Liver (tissue), 9 donors: ENCODE measurements around the gene PPP1R10. TPM values are rescaled to one million over a fixed set of nuclear protein-coding genes. Genes with fewer than 3 reads are reported as not detected.

Experiments
- DNase-seq: peaks from one replicate; pipeline ENCODE4 v3.0.0-alpha.2; 2017; ENCODE audit warnings: low spot score
- H3K27ac ChIP-seq, 2 donors: one replicate each; pipeline ENCODE4 v1.7.0; 2013; ENCODE audit warnings: inconsistent platforms in 2 of 2, low read length in 2 of 2, control low read depth in 1 of 2, low read depth in 1 of 2, mild to moderate bottlenecking in 1 of 2
- H3K27me3 ChIP-seq, 4 donors: one replicate each; pipeline versions ENCODE4 v1.6.1 to v1.7.0; 2013; ENCODE audit warnings: low read length in 3 of 4, inconsistent platforms in 1 of 4, mild to moderate bottlenecking in 1 of 4, moderate library complexity in 1 of 4; ENCODE audit not compliant: control insufficient read depth in 4 of 4, insufficient read depth in 4 of 4
- H3K36me3 ChIP-seq, 4 donors: one replicate each; pipeline versions ENCODE4 v1.6.1 to v1.7.0; 2013; ENCODE audit warnings: low read length in 3 of 4, mild to moderate bottlenecking in 3 of 4, low read depth in 1 of 4, moderate library complexity in 1 of 4; ENCODE audit not compliant: control insufficient read depth in 4 of 4, insufficient read depth in 3 of 4
- H3K4me1 ChIP-seq, 4 donors: one replicate each; pipeline versions ENCODE4 v1.6.1 to v1.7.0; 2013; ENCODE audit warnings: low read length in 3 of 4, mild to moderate bottlenecking in 3 of 4, moderate library complexity in 1 of 4; ENCODE audit not compliant: control insufficient read depth in 4 of 4, insufficient read depth in 4 of 4
- H3K4me3 ChIP-seq, 3 donors: one replicate each; pipeline versions ENCODE4 v1.6.1 to v1.7.0; 2013; ENCODE audit warnings: low read length in 3 of 3, control low read depth in 1 of 3, low read depth in 1 of 3, mild to moderate bottlenecking in 1 of 3
- H3K9ac ChIP-seq, 2 donors: one replicate each; pipeline ENCODE4 v1.7.0; 2013; ENCODE audit warnings: low read length in 2 of 2, mild to moderate bottlenecking in 2 of 2, moderate library complexity in 2 of 2, control low read depth in 1 of 2, low read depth in 1 of 2
- H3K9me3 ChIP-seq, 4 donors: one replicate each; pipeline versions ENCODE4 v1.6.1 to v1.7.0; 2013; ENCODE audit warnings: low read length in 3 of 4; ENCODE audit not compliant: control insufficient read depth in 4 of 4
- ATF3 ChIP-seq: IDR thresholded peaks from 2 replicates; pipeline ENCODE4 v1.6.1; 2016; ENCODE audit warnings: antibody characterized with exemption
- CTCF ChIP-seq: fragments of 150-350 bp; IDR thresholded peaks from 2 replicates; pipeline ENCODE4 v1.5.1; 2017; ENCODE audit warnings: improper control_type of control experiment, low read depth, low read length; ENCODE audit not compliant: missing input control
- EGR1 ChIP-seq, 2 donors: IDR thresholded peaks; 2 replicates each; pipeline ENCODE4 v1.6.1; 2016 to 2018; ENCODE audit warnings: antibody characterized with exemption in 2 of 2, low read depth in 2 of 2
- FOXA1 ChIP-seq: IDR thresholded peaks from 2 replicates; pipeline ENCODE4 v1.6.1; 2016; ENCODE audit warnings: antibody characterized with exemption
- FOXA2 ChIP-seq: IDR thresholded peaks from 2 replicates; pipeline ENCODE4 v1.6.1; 2016; ENCODE audit warnings: antibody characterized with exemption
- GABPA ChIP-seq, 2 donors: IDR thresholded peaks in 1 of 2; conservative IDR thresholded peaks in 1 of 2; 2 replicates each; pipeline ENCODE4 v1.6.1; 2016; ENCODE audit warnings: antibody characterized with exemption in 2 of 2, mild to moderate bottlenecking in 1 of 2, moderate library complexity in 1 of 2
- HNF4A ChIP-seq, 2 donors: conservative IDR thresholded peaks; 2 replicates each; pipeline ENCODE4 v1.6.1; 2016; ENCODE audit warnings: antibody characterized with exemption in 2 of 2, mild to moderate bottlenecking in 2 of 2
- HNF4G ChIP-seq: IDR thresholded peaks from 2 replicates; pipeline ENCODE4 v1.6.1; 2016; ENCODE audit warnings: antibody characterized with exemption
- JUND ChIP-seq, 2 donors: IDR thresholded peaks; 2 replicates each; pipeline ENCODE4 v1.6.1; 2016; ENCODE audit warnings: antibody characterized with exemption in 2 of 2
- NR2F2 ChIP-seq: IDR thresholded peaks from 2 replicates; pipeline ENCODE4 v1.6.1; 2016; ENCODE audit warnings: antibody characterized with exemption
- RAD21 ChIP-seq, 2 donors: IDR thresholded peaks; 2 replicates each; pipeline ENCODE4 v1.6.1; 2016; ENCODE audit warnings: antibody characterized with exemption in 2 of 2, mild to moderate bottlenecking in 2 of 2
- RXRA ChIP-seq, 2 donors: IDR thresholded peaks; 2 replicates each; pipeline ENCODE4 v1.6.1; 2017 to 2018; ENCODE audit warnings: antibody characterized with exemption in 2 of 2, mild to moderate bottlenecking in 1 of 2
- SP1 ChIP-seq: IDR thresholded peaks from 2 replicates; pipeline ENCODE4 v1.6.1; 2018; ENCODE audit warnings: antibody characterized with exemption, mild to moderate bottlenecking
- TAF1 ChIP-seq: conservative IDR thresholded peaks from 2 replicates; pipeline ENCODE4 v1.6.1; 2016; ENCODE audit warnings: antibody characterized with exemption, mild to moderate bottlenecking
- YY1 ChIP-seq: IDR thresholded peaks from 2 replicates; pipeline ENCODE4 v1.6.1; 2016; ENCODE audit warnings: antibody characterized with exemption, mild to moderate bottlenecking
- ZBTB33 ChIP-seq: IDR thresholded peaks from 2 replicates; pipeline ENCODE4 v1.6.1; 2016; ENCODE audit warnings: antibody characterized with exemption
- WGBS: extraction: QIAGEN DNeasy Blood & Tissue Kit; methylation state at CpG from one replicate; pipeline ENCODE4 v1.1.7; 2013; 5-methylcytosine and 5-hydroxymethylcytosine counted together
- polyA plus RNA-seq, 2 donors: library from polyadenylated mRNA; stranded (reverse) in 1 of 2; unstranded in 1 of 2; fragments of 200-250 nt in 1 of 2; fragments of >200 nt in 1 of 2; fragmentation: Nextera tagmentation in 1 of 2; extraction: Ambion mirVana in 1 of 2; gene quantifications; one replicate each; pipeline versions ENCODE4 v1.2.1 to v1.2.3, GENCODE V29; 2013 to 2015
- total RNA-seq, 2 donors: library from RNA; depleted of rRNA; stranded (reverse); fragments of >200 nt; gene quantifications; one replicate each; pipeline ENCODE4 v1.2.3, GENCODE V29; 2014
- TF ChIP-seq, protein P1 (sequence below): IDR thresholded peaks from 2 replicates; pipeline ENCODE4 v1.6.1; 2016; ENCODE audit warnings: antibody characterized with exemption
- TF ChIP-seq, protein P2 (sequence below): IDR thresholded peaks from 2 replicates; pipeline ENCODE4 v1.6.1; 2016; ENCODE audit warnings: antibody characterized with exemption, mild to moderate bottlenecking
- donor health status: healthy.
- donor health status: healthy.
- donor health status: healthy.
- donor health status: healthy.
- donor health status: healthy.

Gene PPP1R10
- total and polyA plus RNA-seq, 4 donors = 11.1 to 21.1 (median 14.1) TPM

GRCh38 chr6:30617565-30618269, 674 bp upstream of the PPP1R10 start, which contains the start of gene MRPS18B:
Gene MRPS18B, plus strand, starts transcription at chr6:30617840. Its CDS starts 26 bp downstream, at chr6:30617866.
- WGBS = under 1% methylated on average over 34 of the region's 34 CpGs
- DNase-seq = peak; percentile 93
- TF ChIP-seq EGR1 (IDR thresholded peaks at IDR 0.05; ENCODE audit: low read depth in 2 of 2) (peak; percentile 66 to 90), GABPA (IDR thresholded peaks at IDR 0.05 in 1 of 2, conservative IDR thresholded peaks at IDR 0.05 in 1 of 2) (peak; percentile 77 to 94), RAD21 (IDR thresholded peaks at IDR 0.05) (peak in 1 of 2 donors; percentile 9), SP1 (peak; percentile 68), HNF4G (no peak), ZBTB33 (no peak), TAF1 (no peak), ATF3 (peak; percentile 11), RXRA (IDR thresholded peaks at IDR 0.05) (peak; percentile 55 to 62), NR2F2 (no peak), CTCF (no peak), HNF4A (conservative IDR thresholded peaks at IDR 0.05) (peak; percentile 7 to 37), YY1 (peak; percentile 98), FOXA2 (no peak), FOXA1 (no peak), JUND (IDR thresholded peaks at IDR 0.05) (peak in 1 of 2 donors; percentile 41)
- TF ChIP-seq, protein P1, sequence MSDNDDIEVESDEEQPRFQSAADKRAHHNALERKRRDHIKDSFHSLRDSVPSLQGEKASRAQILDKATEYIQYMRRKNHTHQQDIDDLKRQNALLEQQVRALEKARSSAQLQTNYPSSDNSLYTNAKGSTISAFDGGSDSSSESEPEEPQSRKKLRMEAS = peak; percentile 96
- TF ChIP-seq, protein P2, sequence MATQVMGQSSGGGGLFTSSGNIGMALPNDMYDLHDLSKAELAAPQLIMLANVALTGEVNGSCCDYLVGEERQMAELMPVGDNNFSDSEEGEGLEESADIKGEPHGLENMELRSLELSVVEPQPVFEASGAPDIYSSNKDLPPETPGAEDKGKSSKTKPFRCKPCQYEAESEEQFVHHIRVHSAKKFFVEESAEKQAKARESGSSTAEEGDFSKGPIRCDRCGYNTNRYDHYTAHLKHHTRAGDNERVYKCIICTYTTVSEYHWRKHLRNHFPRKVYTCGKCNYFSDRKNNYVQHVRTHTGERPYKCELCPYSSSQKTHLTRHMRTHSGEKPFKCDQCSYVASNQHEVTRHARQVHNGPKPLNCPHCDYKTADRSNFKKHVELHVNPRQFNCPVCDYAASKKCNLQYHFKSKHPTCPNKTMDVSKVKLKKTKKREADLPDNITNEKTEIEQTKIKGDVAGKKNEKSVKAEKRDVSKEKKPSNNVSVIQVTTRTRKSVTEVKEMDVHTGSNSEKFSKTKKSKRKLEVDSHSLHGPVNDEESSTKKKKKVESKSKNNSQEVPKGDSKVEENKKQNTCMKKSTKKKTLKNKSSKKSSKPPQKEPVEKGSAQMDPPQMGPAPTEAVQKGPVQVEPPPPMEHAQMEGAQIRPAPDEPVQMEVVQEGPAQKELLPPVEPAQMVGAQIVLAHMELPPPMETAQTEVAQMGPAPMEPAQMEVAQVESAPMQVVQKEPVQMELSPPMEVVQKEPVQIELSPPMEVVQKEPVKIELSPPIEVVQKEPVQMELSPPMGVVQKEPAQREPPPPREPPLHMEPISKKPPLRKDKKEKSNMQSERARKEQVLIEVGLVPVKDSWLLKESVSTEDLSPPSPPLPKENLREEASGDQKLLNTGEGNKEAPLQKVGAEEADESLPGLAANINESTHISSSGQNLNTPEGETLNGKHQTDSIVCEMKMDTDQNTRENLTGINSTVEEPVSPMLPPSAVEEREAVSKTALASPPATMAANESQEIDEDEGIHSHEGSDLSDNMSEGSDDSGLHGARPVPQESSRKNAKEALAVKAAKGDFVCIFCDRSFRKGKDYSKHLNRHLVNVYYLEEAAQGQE = peak; percentile 50
- H3K27ac ChIP-seq = peak within 1 kb of the TSS; percentile 87 to 95
- H3K9me3 ChIP-seq = no peaks in the 10 kb centered on the region
- H3K36me3 ChIP-seq = peaks cover 6 to 22% (median 18%) of the 10 kb centered on the region in 4 donors
- H3K27me3 ChIP-seq = no peaks in the 10 kb centered on the region
- H3K4me3 ChIP-seq = peak within 1 kb of the TSS; percentile 90 to 97 (median 96)
- H3K9ac ChIP-seq = peak within 1 kb of the TSS; percentile 99 to 100
- H3K4me1 ChIP-seq = peaks cover 2 to 21% (median 14%) of the 10 kb centered on the region in 4 donors
